Uterus (tissue), 2 donors: ENCODE measurements around the gene PPP2R2B.

Source experiments
- POLR2A ChIP-seq, 2 donors: fragments of 450-650 bp; IDR thresholded peaks; one replicate each; pipeline ENCODE4 v1.6.1; 2016; ENCODE audit warnings: antibody characterized with exemption in 2 of 2, mild to moderate bottlenecking in 1 of 2, moderate library complexity in 1 of 2
- TF ChIP-seq, protein P1 (sequence below), 4 experiments: fragments of 200-600 bp in 2 of 4; fragments of 450-650 bp in 2 of 4; sonication (generic) in 2 of 4; IDR thresholded peaks; one replicate each; pipeline ENCODE4 v1.5.1; 2016 to 2019; ENCODE audit warnings: antibody characterized with exemption in 4 of 4, mild to moderate bottlenecking in 2 of 4, moderate library complexity in 1 of 4

DNA sequence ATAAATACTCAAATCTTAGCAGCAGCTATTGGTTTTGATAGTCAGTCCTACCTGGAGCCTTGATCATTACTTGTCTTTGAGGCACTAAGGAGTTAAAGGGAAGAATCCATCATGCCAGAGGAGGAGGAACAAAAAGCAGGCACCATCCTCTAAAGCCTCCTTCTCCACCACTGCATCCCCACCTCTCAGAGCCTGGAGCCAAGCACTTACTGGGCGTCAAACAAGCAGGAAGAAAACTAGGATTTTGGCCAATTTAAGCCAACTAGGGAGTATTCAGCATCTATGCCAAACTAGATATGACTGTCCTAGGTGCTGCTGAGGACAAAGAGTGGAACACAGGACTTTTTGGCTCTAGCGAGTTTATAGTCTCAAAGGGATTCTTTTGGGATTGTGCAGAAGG lies 152.5 kb downstream of the PPP2R2B start:
- TF ChIP-seq, protein P1, sequence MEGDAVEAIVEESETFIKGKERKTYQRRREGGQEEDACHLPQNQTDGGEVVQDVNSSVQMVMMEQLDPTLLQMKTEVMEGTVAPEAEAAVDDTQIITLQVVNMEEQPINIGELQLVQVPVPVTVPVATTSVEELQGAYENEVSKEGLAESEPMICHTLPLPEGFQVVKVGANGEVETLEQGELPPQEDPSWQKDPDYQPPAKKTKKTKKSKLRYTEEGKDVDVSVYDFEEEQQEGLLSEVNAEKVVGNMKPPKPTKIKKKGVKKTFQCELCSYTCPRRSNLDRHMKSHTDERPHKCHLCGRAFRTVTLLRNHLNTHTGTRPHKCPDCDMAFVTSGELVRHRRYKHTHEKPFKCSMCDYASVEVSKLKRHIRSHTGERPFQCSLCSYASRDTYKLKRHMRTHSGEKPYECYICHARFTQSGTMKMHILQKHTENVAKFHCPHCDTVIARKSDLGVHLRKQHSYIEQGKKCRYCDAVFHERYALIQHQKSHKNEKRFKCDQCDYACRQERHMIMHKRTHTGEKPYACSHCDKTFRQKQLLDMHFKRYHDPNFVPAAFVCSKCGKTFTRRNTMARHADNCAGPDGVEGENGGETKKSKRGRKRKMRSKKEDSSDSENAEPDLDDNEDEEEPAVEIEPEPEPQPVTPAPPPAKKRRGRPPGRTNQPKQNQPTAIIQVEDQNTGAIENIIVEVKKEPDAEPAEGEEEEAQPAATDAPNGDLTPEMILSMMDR (IDR thresholded peaks at IDR 0.05), result no peak
- no peak for TF ChIP-seq POLR2A (IDR thresholded peaks at IDR 0.05)
